GM21825 (cell line): ENCODE data around the gene CCNT1.
"Not testable (repeated sequence)": the region's sequence is repeated elsewhere in the genome, so short reads cannot be mapped to it uniquely, and the experiment has no call there.

Source experiments
- ATAC-seq: cut with Tn5 transposase; IDR thresholded peaks from one replicate; pipeline ENCODE4 v1.9.1; 2021; ENCODE audit warnings: mild to moderate bottlenecking, moderate library complexity; ENCODE audit not compliant: unreplicated experiment

The CCNT1 gene

GRCh38 chr12:48716493-48717251 lies at the start of gene CCNT1:
Gene CCNT1 (minus strand): TSS chr12:48716707. CDS start chr12:48716675, 32 bp downstream.
- peak; percentile 96 for ATAC-seq

GRCh38 chr12:48765753-48766162 lies 49.3 kb upstream of the CCNT1 start:
- no peak for ATAC-seq

GRCh38 chr12:48764521-48764920 lies 48.0 kb upstream of the CCNT1 start:
- ATAC-seq: no peak

GRCh38 chr12:48758737-48759136 lies 42.2 kb upstream of the CCNT1 start:
- ATAC-seq: no peak

- no peak for ATAC-seq
These were observed 41.7 kb upstream of the CCNT1 start for GRCh38 chr12:48758186-48758585.

GRCh38 chr12:48750769-48751356 lies 34.4 kb upstream of the CCNT1 start:
- ATAC-seq: no peak

GRCh38 chr12:48750215-48750614 lies 33.7 kb upstream of the CCNT1 start:
- ATAC-seq: no peak

- ATAC-seq: no peak
These were observed 27.9 kb upstream of the CCNT1 start for GRCh38 chr12:48744251-48745008.

- no peak for ATAC-seq
These were observed 23.2 kb upstream of the CCNT1 start for GRCh38 chr12:48739618-48740269.

- no peak for ATAC-seq
These were observed 19.9 kb upstream of the CCNT1 start for GRCh38 chr12:48736456-48736855.

GRCh38 chr12:48728807-48729206 lies 12.3 kb upstream of the CCNT1 start:
- no peak for ATAC-seq

GRCh38 chr12:48720737-48721136 lies 4.2 kb upstream of the CCNT1 start:
- not testable (repeated sequence) for ATAC-seq

GRCh38 chr12:48720171-48720570 lies 3.7 kb upstream of the CCNT1 start:
- not testable (repeated sequence) for ATAC-seq

GRCh38 chr12:48719002-48719401 lies 2.5 kb upstream of the CCNT1 start:
- ATAC-seq: not testable (repeated sequence)

- ATAC-seq: no peak
These were observed 767 bp upstream of the CCNT1 start for GRCh38 chr12:48717252-48717695.

- ATAC-seq: no peak
These were observed 377 bp downstream of the CCNT1 start for GRCh38 chr12:48716168-48716492.

- ATAC-seq: no peak
These were observed 4.3 kb downstream of the CCNT1 start for GRCh38 chr12:48712209-48712608.

- ATAC-seq: not testable (repeated sequence)
These were observed 17.7 kb downstream of the CCNT1 start for GRCh38 chr12:48698822-48699221.

- ATAC-seq: no peak
These were observed 19.9 kb downstream of the CCNT1 start for GRCh38 chr12:48696626-48697025.

GRCh38 chr12:48695859-48696258 lies 20.6 kb downstream of the CCNT1 start:
- no peak for ATAC-seq

- no peak for ATAC-seq
These were observed 22.5 kb downstream of the CCNT1 start for GRCh38 chr12:48694038-48694437.
